ENCODE data around the gene TM4SF5.

- TF ChIP-seq CTCF (conservative IDR thresholded peaks at IDR 0.05; ENCODE audit: low read length) (no peak), EZH2phosphoT487 (IDR thresholded peaks at IDR 0.05; ENCODE audit: borderline replicate concordance) (no peak)
These were observed 23.0 kb upstream of the TM4SF5 start for GRCh38 chr17:4748686-4749085.
